KMS-11 (cell line): Measurements from ENCODE around the gene EPS15.

ENCODE experiments used
- H2AFZ ChIP-seq: fragments of 200-600 bp; sonication (generic); 2 replicates; pipeline ENCODE4 v1.6.1; 2016; ENCODE audit warnings: antibody characterized with exemption, mixed run types, low read depth
- H3K27ac ChIP-seq: fragments of 200-600 bp; sonication (generic); 2 replicates; pipeline ENCODE4 v1.6.1; 2016; ENCODE audit warnings: mild to moderate bottlenecking, mixed run types
- H3K27me3 ChIP-seq: fragments of 200-600 bp; sonication (generic); 2 replicates; pipeline ENCODE4 v1.6.1; 2017; ENCODE audit warnings: mild to moderate bottlenecking, low read depth, mixed run types, moderate library complexity; ENCODE audit not compliant: insufficient read depth
- H3K36me3 ChIP-seq: fragments of 200-600 bp; sonication (generic); 2 replicates; pipeline ENCODE4 v1.6.1; 2017; ENCODE audit warnings: mild to moderate bottlenecking, mixed run types; ENCODE audit not compliant: insufficient read depth
- H3K4me1 ChIP-seq: fragments of 200-600 bp; sonication (generic); 2 replicates; pipeline ENCODE4 v1.6.1; 2016; ENCODE audit warnings: mild to moderate bottlenecking, low read depth, mixed run types; ENCODE audit not compliant: poor library complexity, severe bottlenecking
- H3K4me2 ChIP-seq: fragments of 200-600 bp; sonication (generic); 2 replicates; pipeline ENCODE4 v1.7.0; 2016; ENCODE audit warnings: mild to moderate bottlenecking, mixed run types
- H3K4me3 ChIP-seq: fragments of 200-600 bp; sonication (generic); IDR thresholded peaks from 2 replicates; pipeline ENCODE4 v1.6.1; 2017; ENCODE audit warnings: low read depth, low read length, mixed read lengths; ENCODE audit not compliant: insufficient read depth
- H3K79me2 ChIP-seq: fragments of 200-600 bp; sonication (generic); 2 replicates; pipeline ENCODE4 v1.6.1; 2016; ENCODE audit warnings: low read depth, mixed run types; ENCODE audit not compliant: insufficient read depth
- H3K9ac ChIP-seq: fragments of 200-600 bp; sonication (generic); 2 replicates; pipeline ENCODE4 v1.6.1; 2016; ENCODE audit warnings: mild to moderate bottlenecking, mixed run types
- H4K20me1 ChIP-seq: fragments of 200-600 bp; sonication (generic); 2 replicates; pipeline ENCODE4 v1.6.1; 2016; ENCODE audit warnings: mild to moderate bottlenecking, mixed run types; ENCODE audit not compliant: insufficient read depth
- TF ChIP-seq, protein P1 (sequence below): fragments of 200-600 bp; sonication (generic); conservative IDR thresholded peaks from 2 replicates; pipeline ENCODE4 v1.6.1; 2017; ENCODE audit warnings: low read depth, mild to moderate bottlenecking, antibody characterized with exemption, low read length, moderate library complexity, mixed read lengths

EPS15 gene

DNA sequence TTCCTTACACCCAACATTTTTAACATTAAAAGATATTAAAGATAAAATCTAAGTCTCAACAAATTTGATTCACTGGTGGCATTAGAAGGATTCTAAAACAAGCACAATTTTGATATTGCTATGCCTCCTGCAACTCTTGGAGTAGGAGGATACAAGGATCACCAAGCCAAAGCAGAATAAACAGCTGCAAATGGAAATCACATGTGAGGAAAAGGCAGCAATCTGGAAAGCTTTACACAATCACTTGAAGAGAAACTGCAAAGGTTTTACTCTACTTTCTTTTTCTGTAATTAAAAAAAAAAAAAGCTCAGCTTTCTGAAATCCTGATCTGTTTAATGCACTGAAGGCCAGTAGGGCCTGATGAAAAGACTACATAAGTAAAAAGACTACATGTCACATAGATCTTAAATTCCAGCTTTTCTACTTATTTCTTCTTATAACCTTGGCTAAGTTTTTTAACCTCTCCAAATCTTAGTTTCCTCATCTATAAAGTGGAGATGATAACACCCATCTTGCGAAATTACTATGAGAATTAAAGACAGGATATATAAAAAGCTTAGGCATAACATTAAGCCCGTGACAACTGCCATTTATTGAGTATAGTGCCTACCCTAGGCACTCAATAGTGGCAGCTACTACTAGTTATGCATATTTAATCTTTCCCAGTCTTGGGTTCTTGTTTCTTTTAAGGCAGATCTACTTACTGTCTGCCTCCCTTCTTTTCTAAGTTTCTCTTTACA lies 73.5 kb downstream of the EPS15 start:
- H3K9ac ChIP-seq, result no peak overlapping the region
- H2AFZ ChIP-seq, result no peak overlapping the region
- no peaks in the 10 kb centered on the region for H3K36me3 ChIP-seq
- no peak overlapping the region for H3K27ac ChIP-seq
- no peaks in the 10 kb centered on the region for H3K79me2 ChIP-seq
- no peak overlapping the region for H3K4me2 ChIP-seq
- no peaks in the 10 kb centered on the region for H3K27me3 ChIP-seq
- no peaks in the 10 kb centered on the region for H4K20me1 ChIP-seq
- no peak overlapping the region for H3K4me3 ChIP-seq
- H3K4me1 ChIP-seq, result peaks cover 13% of the 10 kb centered on the region
- TF ChIP-seq, protein P1, sequence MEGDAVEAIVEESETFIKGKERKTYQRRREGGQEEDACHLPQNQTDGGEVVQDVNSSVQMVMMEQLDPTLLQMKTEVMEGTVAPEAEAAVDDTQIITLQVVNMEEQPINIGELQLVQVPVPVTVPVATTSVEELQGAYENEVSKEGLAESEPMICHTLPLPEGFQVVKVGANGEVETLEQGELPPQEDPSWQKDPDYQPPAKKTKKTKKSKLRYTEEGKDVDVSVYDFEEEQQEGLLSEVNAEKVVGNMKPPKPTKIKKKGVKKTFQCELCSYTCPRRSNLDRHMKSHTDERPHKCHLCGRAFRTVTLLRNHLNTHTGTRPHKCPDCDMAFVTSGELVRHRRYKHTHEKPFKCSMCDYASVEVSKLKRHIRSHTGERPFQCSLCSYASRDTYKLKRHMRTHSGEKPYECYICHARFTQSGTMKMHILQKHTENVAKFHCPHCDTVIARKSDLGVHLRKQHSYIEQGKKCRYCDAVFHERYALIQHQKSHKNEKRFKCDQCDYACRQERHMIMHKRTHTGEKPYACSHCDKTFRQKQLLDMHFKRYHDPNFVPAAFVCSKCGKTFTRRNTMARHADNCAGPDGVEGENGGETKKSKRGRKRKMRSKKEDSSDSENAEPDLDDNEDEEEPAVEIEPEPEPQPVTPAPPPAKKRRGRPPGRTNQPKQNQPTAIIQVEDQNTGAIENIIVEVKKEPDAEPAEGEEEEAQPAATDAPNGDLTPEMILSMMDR, result no peak

GRCh38 chr1:51444534-51445192 lies 74.4 kb downstream of the EPS15 start:
- no peaks in the 10 kb centered on the region for H4K20me1 ChIP-seq
- H2AFZ ChIP-seq, result no peak overlapping the region
- no peaks in the 10 kb centered on the region for H3K79me2 ChIP-seq
- H3K27ac ChIP-seq, result no peak overlapping the region
- H3K4me3 ChIP-seq, result no peak overlapping the region
- H3K9ac ChIP-seq, result no peak overlapping the region
- H3K4me1 ChIP-seq, result peaks cover 13% of the 10 kb centered on the region
- no peaks in the 10 kb centered on the region for H3K27me3 ChIP-seq
- no peaks in the 10 kb centered on the region for H3K36me3 ChIP-seq
- H3K4me2 ChIP-seq, result no peak overlapping the region
- TF ChIP-seq, protein P1, result no peak

- TF ChIP-seq, protein P1, result no peak
- Histone ChIP-seq H3K4me3 (no peak overlapping the region), H3K79me2 (no peaks in the 10 kb centered on the region), H3K4me2 (no peak overlapping the region), H3K27me3 (no peaks in the 10 kb centered on the region), H4K20me1 (no peaks in the 10 kb centered on the region), H3K27ac (no peak overlapping the region), H2AFZ (no peak overlapping the region), H3K9ac (no peak overlapping the region), H3K36me3 (no peaks in the 10 kb centered on the region), H3K4me1 (peaks cover 18% of the 10 kb centered on the region)
Measured at GRCh38 chr1:51444096-51444495, 75.0 kb downstream of the EPS15 start.

- no peaks in the 10 kb centered on the region for H3K79me2 ChIP-seq
- no peak overlapping the region for H3K4me2 ChIP-seq
- H3K27me3 ChIP-seq, result no peaks in the 10 kb centered on the region
- no peak overlapping the region for H3K9ac ChIP-seq
- no peak overlapping the region for H3K27ac ChIP-seq
- peaks cover 23% of the 10 kb centered on the region for H3K4me1 ChIP-seq
- H2AFZ ChIP-seq, result no peak overlapping the region
- H3K4me3 ChIP-seq, result no peak overlapping the region
- no peaks in the 10 kb centered on the region for H4K20me1 ChIP-seq
- TF ChIP-seq, protein P1, result no peak
- no peaks in the 10 kb centered on the region for H3K36me3 ChIP-seq
Measured at GRCh38 chr1:51443555-51443954, 75.5 kb downstream of the EPS15 start.
